ENCODE results near the gene TFE3.

The TFE3 gene

GRCh38 chrX:49069038-49069437 is 25.9 kb upstream of the TFE3 start:
- DNase-seq (ENCODE audit: extremely low spot score): no peak
- no peak for TF ChIP-seq BHLHE40 (IDR thresholded peaks at IDR 0.05; ENCODE audit: borderline replicate concordance)
- TF ChIP-seq FOXK2 (IDR thresholded peaks at IDR 0.05): no peak
- TF ChIP-seq TARDBP (IDR thresholded peaks at IDR 0.05): no peak
- no peak for TF ChIP-seq ELF4 (IDR thresholded peaks at IDR 0.05)
- TF ChIP-seq FOXA1 (IDR thresholded peaks at IDR 0.05): no peak
- no peak for TF ChIP-seq LEF1 (IDR thresholded peaks at IDR 0.05; ENCODE audit: borderline replicate concordance)
- TF ChIP-seq SP1 (IDR thresholded peaks at IDR 0.05): no peak
- TF ChIP-seq PKNOX1 (IDR thresholded peaks at IDR 0.05): no peak
- TF ChIP-seq L3MBTL2 (conservative IDR thresholded peaks at IDR 0.05): no peak
- TF ChIP-seq ZNF384 (IDR thresholded peaks at IDR 0.05): no peak
- TF ChIP-seq CTBP1 (IDR thresholded peaks at IDR 0.05; ENCODE audit: borderline replicate concordance): no peak
- TF ChIP-seq ARNT (IDR thresholded peaks at IDR 0.05): no peak
- ChIA-PET CTCF (no interaction called here), POLR2A (no interaction called here)

- DNase-seq (ENCODE audit: extremely low spot score): no peak
- ChIA-PET POLR2A (no interaction called here), CTCF (interaction anchor here (0.5 kb wide), 1 partner anchor 102 kb away, joined by 3 read pairs; no protein-coding TSS in a partner anchor)
- TF ChIP-seq FOXK2 (IDR thresholded peaks at IDR 0.05) (no peak), CTBP1 (IDR thresholded peaks at IDR 0.05; ENCODE audit: borderline replicate concordance) (no peak), TARDBP (IDR thresholded peaks at IDR 0.05) (no peak), BHLHE40 (IDR thresholded peaks at IDR 0.05; ENCODE audit: borderline replicate concordance) (no peak), SP1 (IDR thresholded peaks at IDR 0.05) (no peak), LEF1 (IDR thresholded peaks at IDR 0.05; ENCODE audit: borderline replicate concordance) (no peak), NFRKB (IDR thresholded peaks at IDR 0.05) (no peak), PKNOX1 (IDR thresholded peaks at IDR 0.05) (no peak)
These were observed 24.3 kb upstream of the TFE3 start for GRCh38 chrX:49067285-49068120.

GRCh38 chrX:49066690-49067089 is 23.5 kb upstream of the TFE3 start:
- DNase-seq (ENCODE audit: extremely low spot score): no peak
- POLR2A ChIA-PET: no interaction called here
- CTCF ChIA-PET: no interaction called here
- TF ChIP-seq ELF4 (IDR thresholded peaks at IDR 0.05) (no peak), BHLHE40 (IDR thresholded peaks at IDR 0.05; ENCODE audit: borderline replicate concordance) (no peak)

- DNase-seq (ENCODE audit: extremely low spot score): no peak
- ChIA-PET CTCF (no interaction called here), POLR2A (no interaction called here)
- TF ChIP-seq BHLHE40 (IDR thresholded peaks at IDR 0.05; ENCODE audit: borderline replicate concordance): no peak
- TF ChIP-seq ELF4 (IDR thresholded peaks at IDR 0.05): no peak
- no peak for TF ChIP-seq NFRKB (IDR thresholded peaks at IDR 0.05)
- no peak for TF ChIP-seq FOXK2 (IDR thresholded peaks at IDR 0.05)
- TF ChIP-seq PKNOX1 (IDR thresholded peaks at IDR 0.05): no peak
- no peak for TF ChIP-seq ARNT (IDR thresholded peaks at IDR 0.05)
- TF ChIP-seq TARDBP (IDR thresholded peaks at IDR 0.05): no peak
- TF ChIP-seq LEF1 (IDR thresholded peaks at IDR 0.05; ENCODE audit: borderline replicate concordance): no peak
- no peak for TF ChIP-seq ZNF384 (IDR thresholded peaks at IDR 0.05)
- TF ChIP-seq FOXA1 (IDR thresholded peaks at IDR 0.05): no peak
- TF ChIP-seq SUZ12 (IDR thresholded peaks at IDR 0.05): no peak
These were observed 23.1 kb upstream of the TFE3 start for GRCh38 chrX:49066278-49066677.

GRCh38 chrX:49064735-49065134 is 21.6 kb upstream of the TFE3 start:
- no peak for DNase-seq (ENCODE audit: extremely low spot score)
- ChIA-PET CTCF (no interaction called here), POLR2A (interaction anchor here (0.5 kb wide), 1 partner anchor 206 kb away, joined by 3 read pairs; no protein-coding TSS in a partner anchor)
- no peak for TF ChIP-seq SP1 (IDR thresholded peaks at IDR 0.05)
- TF ChIP-seq FOXM1 (IDR thresholded peaks at IDR 0.05; ENCODE audit: borderline replicate concordance): no peak
- no peak for TF ChIP-seq LEF1 (IDR thresholded peaks at IDR 0.05; ENCODE audit: borderline replicate concordance)
- TF ChIP-seq ZNF384 (IDR thresholded peaks at IDR 0.05): no peak
- no peak for TF ChIP-seq BHLHE40 (IDR thresholded peaks at IDR 0.05; ENCODE audit: borderline replicate concordance)
- TF ChIP-seq PKNOX1 (IDR thresholded peaks at IDR 0.05): no peak
- no peak for TF ChIP-seq FOXK2 (IDR thresholded peaks at IDR 0.05)
- no peak for TF ChIP-seq CTBP1 (IDR thresholded peaks at IDR 0.05; ENCODE audit: borderline replicate concordance)
- no peak for TF ChIP-seq TARDBP (IDR thresholded peaks at IDR 0.05)
- TF ChIP-seq ARNT (IDR thresholded peaks at IDR 0.05): no peak
- no peak for TF ChIP-seq L3MBTL2 (conservative IDR thresholded peaks at IDR 0.05)
- TF ChIP-seq FOXA1 (IDR thresholded peaks at IDR 0.05): no peak
- TF ChIP-seq HDGF (IDR thresholded peaks at IDR 0.05; ENCODE audit: borderline replicate concordance): no peak
- TF ChIP-seq SUZ12 (IDR thresholded peaks at IDR 0.05): no peak
- TF ChIP-seq NFRKB (IDR thresholded peaks at IDR 0.05): no peak
- TF ChIP-seq ELF4 (IDR thresholded peaks at IDR 0.05): no peak

GRCh38 chrX:49064303-49064702 is 21.1 kb upstream of the TFE3 start:
- CTCF ChIA-PET: no interaction called here
- POLR2A ChIA-PET: interaction anchor here (0.5 kb wide), 1 partner anchor 206 kb away, joined by 3 read pairs; no protein-coding TSS in a partner anchor
- no peak for TF ChIP-seq NFRKB (IDR thresholded peaks at IDR 0.05)
- TF ChIP-seq HDGF (IDR thresholded peaks at IDR 0.05; ENCODE audit: borderline replicate concordance): no peak
- no peak for TF ChIP-seq BHLHE40 (IDR thresholded peaks at IDR 0.05; ENCODE audit: borderline replicate concordance)
- no peak for TF ChIP-seq TARDBP (IDR thresholded peaks at IDR 0.05)
- TF ChIP-seq FOXA1 (IDR thresholded peaks at IDR 0.05): no peak

More at GRCh38 chrX:49064303-49064702, 21.1 kb upstream of the TFE3 start:
- no peak for DNase-seq (ENCODE audit: extremely low spot score)

Data from HEK293T (cell line).